Activated naive CD4-positive, alpha-beta T cell treated with anti-CD3 and anti-CD28 coated beads, Interleukin-2, amount 50 U/mL, for 24 hours (primary cell): ENCODE data around the gene SLAMF8.

ENCODE experiments used
- H3K27ac Mint-ChIP-seq: one replicate; pipeline ENCODE4 v1.8.0; 2021; ENCODE audit warnings: mild to moderate bottlenecking, mixed read lengths
- H3K27me3 Mint-ChIP-seq: one replicate; pipeline ENCODE4 v1.8.0; 2021; ENCODE audit warnings: mixed read lengths
- H3K36me3 Mint-ChIP-seq: one replicate; pipeline ENCODE4 v1.8.0; 2021; ENCODE audit warnings: mixed read lengths
- H3K4me1 Mint-ChIP-seq: one replicate; pipeline ENCODE4 v1.8.0; 2021; ENCODE audit warnings: mixed read lengths
- H3K4me3 Mint-ChIP-seq: one replicate; pipeline ENCODE4 v1.8.0; 2021; ENCODE audit warnings: mild to moderate bottlenecking, mixed read lengths
- H3K9me3 Mint-ChIP-seq: one replicate; pipeline ENCODE4 v1.8.0; 2021; ENCODE audit warnings: mixed read lengths

The SLAMF8 gene

DNA sequence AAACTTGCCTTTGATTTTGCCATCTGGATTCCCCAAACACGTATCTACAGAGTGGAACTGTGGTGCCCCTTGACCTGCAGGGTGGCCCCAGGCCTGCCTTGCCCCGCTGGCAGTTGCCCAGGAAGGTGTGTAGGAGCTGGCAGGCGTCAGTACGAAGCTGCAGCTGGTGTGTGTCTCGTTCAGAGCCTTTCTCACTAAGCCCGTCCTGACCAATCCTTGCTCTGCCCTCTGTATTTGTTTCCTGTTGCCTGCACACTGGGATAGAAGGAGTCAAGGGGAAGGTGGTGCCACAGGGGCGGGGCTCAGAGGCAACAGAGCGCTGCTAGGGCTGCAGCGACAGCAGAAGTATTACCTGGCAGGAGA, 41.0 kb downstream of the SLAMF8 start:
- H3K27ac Mint-ChIP-seq: no peak overlapping the region
- no peaks in the 10 kb centered on the region for H3K9me3 Mint-ChIP-seq
- H3K27me3 Mint-ChIP-seq: no peaks in the 10 kb centered on the region
- no peak overlapping the region for H3K4me3 Mint-ChIP-seq
- peaks cover 4% of the 10 kb centered on the region for H3K36me3 Mint-ChIP-seq
- peaks cover 11% of the 10 kb centered on the region for H3K4me1 Mint-ChIP-seq

DNA sequence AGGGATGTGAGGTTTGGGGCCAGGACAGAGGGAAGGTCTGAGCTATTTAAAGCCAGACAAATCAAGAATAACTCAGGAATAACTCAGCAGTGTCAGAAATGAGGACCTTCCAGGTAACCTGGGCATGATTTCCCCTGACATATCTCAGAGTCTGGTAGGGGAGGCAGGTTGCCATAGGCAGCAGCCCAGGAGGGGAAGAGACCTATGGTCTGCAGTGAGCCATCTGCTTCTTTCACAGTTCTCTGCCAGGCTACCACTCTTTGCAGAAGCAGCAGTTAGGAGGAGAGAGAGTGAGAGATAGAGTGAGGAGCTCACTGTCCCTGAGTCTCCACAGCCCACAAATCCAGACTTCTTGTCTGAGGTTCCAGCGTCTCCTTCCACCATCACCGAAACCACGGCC, 42.1 kb downstream of the SLAMF8 start:
- Mint-ChIP-seq H3K9me3 (no peaks in the 10 kb centered on the region), H3K36me3 (peaks cover 4% of the 10 kb centered on the region), H3K27ac (no peak overlapping the region), H3K27me3 (peaks cover 2% of the 10 kb centered on the region), H3K4me3 (no peak overlapping the region), H3K4me1 (peaks cover 11% of the 10 kb centered on the region)

DNA sequence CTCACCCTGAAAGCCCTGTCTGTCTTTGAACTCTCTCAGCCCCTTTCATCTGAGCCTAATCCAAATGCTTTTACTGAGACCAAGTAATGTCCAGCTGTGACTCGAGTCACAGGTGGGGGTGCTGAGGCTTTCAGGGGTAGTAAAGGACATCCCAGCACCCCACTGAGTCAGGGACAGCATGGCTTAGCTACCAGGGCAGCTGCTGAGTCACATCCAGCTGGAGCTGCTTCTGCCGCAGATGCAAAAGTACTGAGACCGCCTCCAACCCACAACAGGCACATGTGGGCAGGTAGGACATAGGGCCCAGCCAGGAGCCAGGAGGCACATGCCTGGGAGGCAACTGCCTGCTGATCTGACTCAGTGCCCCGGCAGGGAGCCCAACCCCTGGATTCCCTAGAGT, 42.5 kb downstream of the SLAMF8 start:
- H3K36me3 Mint-ChIP-seq: peaks cover 4% of the 10 kb centered on the region
- H3K9me3 Mint-ChIP-seq: no peaks in the 10 kb centered on the region
- H3K4me1 Mint-ChIP-seq: peaks cover 11% of the 10 kb centered on the region
- H3K27ac Mint-ChIP-seq: no peak overlapping the region
- no peak overlapping the region for H3K4me3 Mint-ChIP-seq
- H3K27me3 Mint-ChIP-seq: peaks cover 2% of the 10 kb centered on the region

GRCh38 chr1:159869607-159870006, 42.9 kb downstream of the SLAMF8 start:
- H3K27me3 Mint-ChIP-seq: peaks cover 2% of the 10 kb centered on the region
- H3K9me3 Mint-ChIP-seq: no peaks in the 10 kb centered on the region
- H3K36me3 Mint-ChIP-seq: peaks cover 4% of the 10 kb centered on the region
- H3K27ac Mint-ChIP-seq: no peak overlapping the region
- no peak overlapping the region for H3K4me3 Mint-ChIP-seq
- peaks cover 11% of the 10 kb centered on the region for H3K4me1 Mint-ChIP-seq

GRCh38 chr1:159870704-159871103, 44.0 kb downstream of the SLAMF8 start:
- Mint-ChIP-seq H3K36me3 (peaks cover 4% of the 10 kb centered on the region), H3K4me1 (peaks cover 11% of the 10 kb centered on the region), H3K9me3 (no peaks in the 10 kb centered on the region), H3K27me3 (peaks cover 2% of the 10 kb centered on the region), H3K27ac (no peak overlapping the region), H3K4me3 (no peak overlapping the region)

- Mint-ChIP-seq H3K36me3 (peaks cover 4% of the 10 kb centered on the region), H3K4me1 (no peaks in the 10 kb centered on the region), H3K4me3 (no peak overlapping the region), H3K9me3 (no peaks in the 10 kb centered on the region), H3K27me3 (peaks cover 2% of the 10 kb centered on the region), H3K27ac (no peak overlapping the region)
These were observed 46.2 kb downstream of the SLAMF8 start for GRCh38 chr1:159872891-159873290.

DNA sequence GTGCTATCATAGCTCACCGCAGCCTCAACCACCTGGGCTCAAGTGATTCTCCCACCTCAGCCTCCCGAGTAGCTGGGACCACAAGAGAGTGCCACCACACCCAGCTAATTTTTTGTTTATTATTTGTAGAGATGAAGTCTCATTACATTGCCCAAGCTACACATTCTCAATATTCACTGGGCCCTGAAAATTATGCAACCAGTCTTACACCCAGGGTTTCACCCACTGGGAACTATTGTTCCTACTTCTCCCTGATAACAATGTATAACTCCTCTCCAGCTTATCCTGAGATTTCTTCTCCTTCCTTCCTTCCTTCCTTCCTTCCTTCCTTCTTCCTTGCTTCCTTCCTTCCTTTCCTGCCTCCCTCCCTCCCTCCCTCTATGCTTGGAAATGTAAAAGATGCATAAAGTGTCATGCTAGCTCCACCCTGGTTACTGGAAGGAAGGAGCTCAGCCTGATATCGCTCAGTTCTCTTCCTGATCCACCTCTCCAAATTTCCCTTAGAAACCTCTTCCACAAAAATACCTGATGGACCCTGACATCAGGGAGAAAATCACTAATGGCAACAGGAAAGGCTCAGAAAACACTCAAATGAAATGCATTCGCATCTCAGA, 47.0 kb downstream of the SLAMF8 start:
- Mint-ChIP-seq H3K4me3 (no peak overlapping the region), H3K36me3 (peaks cover 4% of the 10 kb centered on the region), H3K9me3 (no peaks in the 10 kb centered on the region), H3K4me1 (no peaks in the 10 kb centered on the region), H3K27ac (no peak overlapping the region), H3K27me3 (peaks cover 2% of the 10 kb centered on the region)

- H3K27ac Mint-ChIP-seq: no peak overlapping the region
- no peaks in the 10 kb centered on the region for H3K9me3 Mint-ChIP-seq
- H3K4me1 Mint-ChIP-seq: no peaks in the 10 kb centered on the region
- H3K4me3 Mint-ChIP-seq: no peak overlapping the region
- peaks cover 4% of the 10 kb centered on the region for H3K36me3 Mint-ChIP-seq
- H3K27me3 Mint-ChIP-seq: peaks cover 2% of the 10 kb centered on the region
These were observed 51.2 kb downstream of the SLAMF8 start for GRCh38 chr1:159877695-159878444.

DNA sequence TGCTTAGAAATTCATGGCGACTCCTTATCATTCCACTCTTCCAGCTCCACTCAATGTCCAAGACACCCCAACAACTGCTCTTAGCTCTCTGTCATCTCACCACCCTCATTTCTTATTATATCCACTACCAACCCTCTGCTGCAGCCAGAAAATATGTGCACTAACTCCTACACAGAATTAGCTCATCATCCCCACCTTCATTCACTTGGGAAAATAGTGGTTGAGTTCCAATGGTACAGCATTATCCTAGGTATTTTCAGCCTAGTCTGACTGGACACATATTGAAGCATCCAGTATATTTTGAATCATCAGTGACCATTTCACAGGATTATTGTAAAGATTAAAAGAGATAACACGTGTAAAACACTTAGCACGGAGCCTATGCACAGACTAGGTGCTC, 52.5 kb downstream of the SLAMF8 start:
- Mint-ChIP-seq H3K27ac (no peak overlapping the region), H3K36me3 (peaks cover 4% of the 10 kb centered on the region), H3K27me3 (no peaks in the 10 kb centered on the region), H3K9me3 (no peaks in the 10 kb centered on the region), H3K4me1 (no peaks in the 10 kb centered on the region), H3K4me3 (no peak overlapping the region)

GRCh38 chr1:159879977-159880376, 53.3 kb downstream of the SLAMF8 start:
- Mint-ChIP-seq H3K9me3 (no peaks in the 10 kb centered on the region), H3K36me3 (peaks cover 4% of the 10 kb centered on the region), H3K27me3 (no peaks in the 10 kb centered on the region), H3K27ac (no peak overlapping the region), H3K4me3 (no peak overlapping the region), H3K4me1 (no peaks in the 10 kb centered on the region)

DNA sequence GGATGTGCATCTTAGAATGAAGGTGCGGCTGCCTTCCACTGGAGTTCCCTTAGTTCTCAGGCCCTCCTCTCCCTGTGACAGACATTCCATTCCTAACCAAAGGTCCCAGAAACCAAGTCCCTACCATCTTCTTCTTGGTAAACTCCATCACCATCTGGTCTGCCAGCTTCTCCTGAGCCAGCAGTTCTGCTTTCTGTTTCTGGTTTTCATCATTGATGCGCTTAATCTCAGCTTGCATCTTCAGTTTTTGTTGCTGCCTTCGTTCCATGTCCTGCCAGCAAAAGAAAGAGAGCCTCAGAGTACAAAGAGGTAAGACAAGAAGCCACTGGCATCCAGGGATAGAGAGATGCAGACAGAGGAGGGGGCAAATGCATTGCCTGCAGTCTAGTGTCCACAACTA, 53.8 kb downstream of the SLAMF8 start:
- Mint-ChIP-seq H3K36me3 (peaks cover 4% of the 10 kb centered on the region), H3K27me3 (no peaks in the 10 kb centered on the region), H3K4me3 (no peak overlapping the region), H3K9me3 (no peaks in the 10 kb centered on the region), H3K27ac (no peak overlapping the region), H3K4me1 (no peaks in the 10 kb centered on the region)

- Mint-ChIP-seq H3K9me3 (no peaks in the 10 kb centered on the region), H3K4me1 (no peaks in the 10 kb centered on the region), H3K4me3 (no peak overlapping the region), H3K36me3 (peaks cover 4% of the 10 kb centered on the region), H3K27me3 (no peaks in the 10 kb centered on the region), H3K27ac (no peak overlapping the region)
These were observed 55.2 kb downstream of the SLAMF8 start for GRCh38 chr1:159881622-159882526.

DNA sequence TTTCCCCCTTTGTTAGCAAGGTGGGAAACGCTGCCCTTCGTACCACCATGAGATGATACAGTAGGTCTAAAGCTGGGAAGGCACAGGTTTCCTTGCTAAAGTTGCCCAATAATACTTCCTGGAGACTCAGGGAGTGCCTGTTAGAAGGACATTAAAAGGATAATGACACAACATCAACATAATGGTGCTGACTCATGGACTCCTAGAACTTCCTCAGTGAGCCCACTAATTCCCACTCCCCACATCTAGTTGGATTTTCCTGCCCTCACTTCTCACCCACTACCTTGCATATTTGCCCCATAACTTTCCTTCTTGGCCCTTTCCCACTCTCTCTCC, 55.8 kb downstream of the SLAMF8 start:
- Mint-ChIP-seq H3K27me3 (no peaks in the 10 kb centered on the region), H3K27ac (no peak overlapping the region), H3K9me3 (no peaks in the 10 kb centered on the region), H3K4me3 (no peak overlapping the region), H3K36me3 (peaks cover 4% of the 10 kb centered on the region), H3K4me1 (no peaks in the 10 kb centered on the region)

GRCh38 chr1:159883134-159883533, 56.5 kb downstream of the SLAMF8 start:
- Mint-ChIP-seq H3K27me3 (no peaks in the 10 kb centered on the region), H3K4me1 (no peaks in the 10 kb centered on the region), H3K27ac (no peak overlapping the region), H3K9me3 (no peaks in the 10 kb centered on the region), H3K4me3 (no peak overlapping the region), H3K36me3 (peaks cover 4% of the 10 kb centered on the region)

DNA sequence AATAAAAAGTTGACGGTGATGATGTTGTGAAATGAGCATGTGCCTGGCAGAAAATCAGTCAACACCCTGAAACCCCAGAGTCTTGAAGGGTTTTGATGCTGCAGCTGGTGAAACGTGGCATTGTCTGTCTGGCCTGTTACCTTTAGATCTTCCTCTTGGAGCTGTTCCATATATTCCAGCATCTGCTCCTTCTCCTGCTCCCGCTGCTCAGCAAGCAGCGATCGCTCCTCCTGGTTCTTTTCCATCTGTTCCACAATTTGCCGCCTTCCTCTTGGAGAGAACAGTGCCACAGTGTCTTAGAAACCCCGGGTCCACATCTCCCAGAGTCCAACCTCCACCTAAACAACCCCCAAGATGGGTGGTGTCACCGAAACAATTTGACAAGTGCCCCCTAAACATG, 57.6 kb downstream of the SLAMF8 start:
- H3K27ac Mint-ChIP-seq: no peak overlapping the region
- H3K4me1 Mint-ChIP-seq: no peaks in the 10 kb centered on the region
- no peaks in the 10 kb centered on the region for H3K27me3 Mint-ChIP-seq
- no peaks in the 10 kb centered on the region for H3K9me3 Mint-ChIP-seq
- H3K4me3 Mint-ChIP-seq: no peak overlapping the region
- H3K36me3 Mint-ChIP-seq: no peaks in the 10 kb centered on the region
